NCI-H510A (cell line): ENCODE data around the gene CDH4.
"Not testable (repeated sequence)": the region's sequence is repeated elsewhere in the genome, so short reads cannot be mapped to it uniquely, and the experiment has no call there.

ENCODE experiments used
- DNase-seq: peaks from one replicate; lab custom pipeline; 2025; lab: John Stamatoyannopoulos, UW

The CDH4 gene

GRCh38 chr20:61847986-61848385 is 595.9 kb downstream of the CDH4 start:
- no peak for DNase-seq

GRCh38 chr20:61848851-61849250 is 596.8 kb downstream of the CDH4 start:
- DNase-seq = no peak

- DNase-seq = no peak
These were observed 597.3 kb downstream of the CDH4 start for GRCh38 chr20:61849376-61849775.

GRCh38 chr20:61849822-61850221 is 597.8 kb downstream of the CDH4 start:
- DNase-seq = no peak

GRCh38 chr20:61850457-61850856 is 598.4 kb downstream of the CDH4 start:
- no peak for DNase-seq

- DNase-seq = no peak
These were observed 599.2 kb downstream of the CDH4 start for GRCh38 chr20:61850926-61851900.

- no peak for DNase-seq
These were observed 600.4 kb downstream of the CDH4 start for GRCh38 chr20:61852268-61853072.

GRCh38 chr20:61853073-61854005 is 601.3 kb downstream of the CDH4 start:
- DNase-seq = no peak

GRCh38 chr20:61854538-61854937 is 602.5 kb downstream of the CDH4 start:
- DNase-seq = not testable (repeated sequence)

GRCh38 chr20:61855286-61855685 is 603.2 kb downstream of the CDH4 start:
- no peak for DNase-seq

GRCh38 chr20:61856626-61857413 is 604.8 kb downstream of the CDH4 start:
- DNase-seq = no peak

GRCh38 chr20:61857414-61857775 is 605.3 kb downstream of the CDH4 start:
- DNase-seq = no peak

- DNase-seq = no peak
These were observed 605.8 kb downstream of the CDH4 start for GRCh38 chr20:61857884-61858283.

GRCh38 chr20:61859767-61860166 is 607.7 kb downstream of the CDH4 start:
- DNase-seq = no peak

GRCh38 chr20:61860260-61860987 is 608.4 kb downstream of the CDH4 start:
- DNase-seq = no peak

GRCh38 chr20:61861054-61861841 is 609.2 kb downstream of the CDH4 start:
- DNase-seq = no peak

GRCh38 chr20:61861858-61862257 is 609.8 kb downstream of the CDH4 start:
- DNase-seq = no peak

GRCh38 chr20:61862881-61863280 is 610.8 kb downstream of the CDH4 start:
- no peak for DNase-seq

GRCh38 chr20:61864481-61864880 is 612.4 kb downstream of the CDH4 start:
- DNase-seq = no peak

GRCh38 chr20:61865353-61865752 is 613.3 kb downstream of the CDH4 start:
- DNase-seq = no peak
